Trophoblast cell (in vitro differentiated cells and primary cell): ENCODE data around the gene PITPNM2.

Experiments used
- DNase-seq, 2 donors: peaks; one replicate each; pipeline ENCODE4 v3.0.0-alpha.2; 2016
- H2AFZ ChIP-seq: 2 replicates; pipeline ENCODE4 v1.6.1; 2013; ENCODE audit warnings: low read length, moderate library complexity, mild to moderate bottlenecking; ENCODE audit not compliant: insufficient read depth, poor library complexity
- H2AK5ac ChIP-seq: 2 replicates; pipeline ENCODE4 v1.6.1; 2013; ENCODE audit warnings: mild to moderate bottlenecking, low read length
- H2BK120ac ChIP-seq: 2 replicates; pipeline ENCODE4 v1.6.1; 2013; ENCODE audit warnings: low read length, mild to moderate bottlenecking, moderate library complexity; ENCODE audit not compliant: insufficient read depth, poor library complexity
- H2BK12ac ChIP-seq: 2 replicates; pipeline ENCODE4 v1.6.1; 2013; ENCODE audit warnings: mild to moderate bottlenecking, low read length, moderate library complexity
- H2BK5ac ChIP-seq: 2 replicates; pipeline ENCODE4 v1.6.1; 2013; ENCODE audit warnings: low read length, low read depth, moderate library complexity, mild to moderate bottlenecking; ENCODE audit not compliant: poor library complexity
- H3K14ac ChIP-seq: 2 replicates; pipeline ENCODE4 v1.6.1; 2013; ENCODE audit warnings: mild to moderate bottlenecking, low read length
- H3K18ac ChIP-seq: 2 replicates; pipeline ENCODE4 v1.6.1; 2013; ENCODE audit warnings: mild to moderate bottlenecking, low read length
- H3K23ac ChIP-seq: 2 replicates; pipeline ENCODE4 v1.6.1; 2013; ENCODE audit warnings: low read length
- H3K27ac ChIP-seq: 2 replicates; pipeline ENCODE4 v1.5.1; 2013; ENCODE audit warnings: low read depth, mild to moderate bottlenecking, inconsistent platforms, low read length, moderate library complexity
- H3K27me3 ChIP-seq: 2 replicates; pipeline ENCODE4 v1.6.1; 2013; ENCODE audit warnings: inconsistent platforms, mild to moderate bottlenecking, low read length, moderate library complexity; ENCODE audit not compliant: insufficient read depth
- H3K36me3 ChIP-seq, 2 experiments: 1 replicate in 1 of 2; 2 replicates in 1 of 2; pipeline ENCODE4 v1.6.1; 2013; ENCODE audit warnings: low read length in 2 of 2, mild to moderate bottlenecking in 2 of 2, moderate library complexity in 1 of 2; ENCODE audit not compliant: insufficient read depth in 2 of 2, control insufficient read depth in 1 of 2
- H3K4ac ChIP-seq: 2 replicates; pipeline ENCODE4 v1.6.1; 2013; ENCODE audit warnings: low read depth, mild to moderate bottlenecking, low read length, moderate library complexity
- H3K4me1 ChIP-seq, 2 experiments: 1 replicate in 1 of 2; 2 replicates in 1 of 2; pipeline ENCODE4 v1.6.1; 2013; ENCODE audit warnings: low read length in 2 of 2, mild to moderate bottlenecking in 2 of 2, moderate library complexity in 1 of 2; ENCODE audit not compliant: insufficient read depth in 2 of 2, control insufficient read depth in 1 of 2
- H3K4me2 ChIP-seq: 2 replicates; pipeline ENCODE4 v1.6.1; 2013; ENCODE audit warnings: inconsistent platforms, mild to moderate bottlenecking, low read length, moderate library complexity
- H3K4me3 ChIP-seq: 2 replicates; pipeline ENCODE4 v1.5.1; 2013; ENCODE audit warnings: mild to moderate bottlenecking, low read depth, low read length, inconsistent platforms
- H3K79me1 ChIP-seq: one replicate; pipeline ENCODE4 v1.6.1; 2013; ENCODE audit warnings: low read length
- H3K79me2 ChIP-seq: 2 replicates; pipeline ENCODE4 v1.6.1; 2013; ENCODE audit warnings: low read length, mild to moderate bottlenecking; ENCODE audit not compliant: control insufficient read depth, insufficient read depth, poor library complexity
- H3K9ac ChIP-seq: 2 replicates; pipeline ENCODE4 v1.6.1; 2013; ENCODE audit warnings: mild to moderate bottlenecking, low read length
- H3K9me3 ChIP-seq: 2 replicates; pipeline ENCODE4 v1.6.1; 2013; ENCODE audit warnings: low read depth, mild to moderate bottlenecking, control low read depth, inconsistent platforms, low read length; ENCODE audit not compliant: insufficient read depth
- H4K12ac ChIP-seq: 2 replicates; pipeline ENCODE4 v1.6.1; 2013; ENCODE audit warnings: low read depth, mild to moderate bottlenecking, low read length, moderate library complexity
- H4K8ac ChIP-seq: 2 replicates; pipeline ENCODE4 v1.6.1; 2013; ENCODE audit warnings: low read depth, mild to moderate bottlenecking, low read length, moderate library complexity
- H4K91ac ChIP-seq: one replicate; pipeline ENCODE4 v1.6.1; 2013; ENCODE audit warnings: low read depth, mild to moderate bottlenecking, low read length, moderate library complexity
- WGBS: extraction: QIAGEN DNeasy Blood & Tissue Kit; methylation state at CpG from one replicate; pipeline ENCODE4 v1.1.7; 2013; ENCODE audit warnings: missing lambda C conversion rate; ENCODE audit not compliant: insufficient read length, insufficient coverage; ENCODE audit errors: extremely low coverage; 5-methylcytosine and 5-hydroxymethylcytosine counted together

Gene PITPNM2

DNA sequence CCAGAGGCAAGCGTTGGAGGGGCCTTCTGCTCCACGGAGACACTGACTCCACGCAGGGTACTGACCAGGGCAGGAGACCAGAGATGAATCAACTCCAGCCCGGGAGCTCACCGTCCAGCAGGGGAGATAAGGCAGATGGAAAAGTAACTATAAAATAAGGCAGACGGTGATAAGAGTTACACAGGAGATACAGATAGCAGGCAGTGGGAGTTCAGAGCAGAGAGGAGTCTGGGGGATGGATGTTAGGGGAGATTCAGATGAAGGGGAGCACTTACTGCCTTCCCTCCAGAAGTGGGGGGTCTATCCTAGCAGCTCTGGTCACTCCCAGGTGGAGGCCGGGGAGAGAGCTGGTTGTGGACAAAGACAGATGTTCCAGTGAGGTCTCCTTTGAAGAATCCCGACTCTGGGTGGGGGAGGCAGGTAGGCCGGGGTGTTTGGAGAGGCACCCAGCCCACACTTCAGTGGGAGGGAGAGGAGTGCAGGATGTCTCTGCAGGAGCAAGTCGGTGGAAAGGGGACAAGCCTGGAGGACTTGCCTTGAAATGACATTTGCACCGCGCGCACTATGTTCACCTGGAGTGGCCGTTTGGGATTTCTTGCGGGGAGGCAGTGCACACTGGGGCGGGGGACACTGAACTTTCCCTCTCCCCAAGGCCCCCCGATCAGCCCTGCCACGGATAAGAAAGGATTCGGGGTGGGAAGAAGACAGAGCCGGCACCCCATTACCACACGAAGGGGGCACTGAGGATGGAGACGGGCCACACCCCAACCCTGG is 1.2 kb downstream of the PITPNM2 start:
- Histone ChIP-seq H3K9me3 (peaks cover 5% of the 10 kb centered on the region), H3K4ac (no peak overlapping the region), H2BK12ac (no peak overlapping the region), H3K4me1 (peaks cover 5 to 6% of the 10 kb centered on the region in 2 experiments), H3K23ac (peak overlapping the region; percentile 71), H4K8ac (peak overlapping the region; percentile 51), H3K36me3 (no peaks in the 10 kb centered on the region), H2BK120ac (no peak overlapping the region), H4K12ac (peak overlapping the region; percentile 16), H3K27ac (no peak overlapping the region), H3K79me1 (peaks cover 3% of the 10 kb centered on the region), H3K79me2 (peaks cover 6% of the 10 kb centered on the region), H2AFZ (peak overlapping the region; percentile 69), H3K14ac (peak overlapping the region; percentile 13), H2BK5ac (no peak overlapping the region), H2AK5ac (no peak overlapping the region), H4K91ac (peak overlapping the region; percentile 16), H3K4me3 (no peak overlapping the region), H3K9ac (no peak overlapping the region), H3K4me2 (peak overlapping the region; percentile 87), H3K27me3 (peaks cover 6% of the 10 kb centered on the region), H3K18ac (peak overlapping the region; percentile 42)
- no peak for DNase-seq
- no CpG with 5 or more reads among the region's 22 CpGs for WGBS

DNA sequence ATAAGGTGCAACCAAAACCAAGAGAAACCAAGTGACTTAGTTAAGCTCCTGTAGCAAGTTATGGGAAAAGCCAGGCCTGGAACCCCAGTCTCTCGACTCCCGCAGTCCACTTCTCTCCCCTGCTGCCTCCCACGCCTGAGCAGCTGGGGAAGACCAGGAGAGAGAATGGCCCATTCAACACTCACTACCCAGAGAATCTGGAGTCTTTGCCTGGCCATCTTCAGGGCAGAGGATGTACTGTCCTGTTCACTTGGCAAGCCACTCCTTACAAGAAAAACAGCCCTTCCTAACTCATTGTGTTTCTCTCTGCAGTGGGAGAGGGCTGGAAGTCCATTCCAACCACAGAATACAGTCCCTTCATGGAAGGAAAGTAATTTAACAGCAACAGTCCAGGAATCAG is 1.8 kb downstream of the PITPNM2 start:
- H3K4ac ChIP-seq, result no peak overlapping the region
- no peak overlapping the region for H2BK12ac ChIP-seq
- H4K8ac ChIP-seq, result no peak overlapping the region
- no peak overlapping the region for H2BK120ac ChIP-seq
- no peak overlapping the region for H3K9ac ChIP-seq
- no peak overlapping the region for H2AK5ac ChIP-seq
- no peak for DNase-seq
- H3K36me3 ChIP-seq, result no peaks in the 10 kb centered on the region
- peaks cover 6% of the 10 kb centered on the region for H3K79me2 ChIP-seq
- H3K4me2 ChIP-seq, result no peak overlapping the region
- H3K9me3 ChIP-seq, result peaks cover 5% of the 10 kb centered on the region
- H3K79me1 ChIP-seq, result peaks cover 3% of the 10 kb centered on the region
- H2AFZ ChIP-seq, result no peak overlapping the region
- no CpG with 5 or more reads among the region's 3 CpGs for WGBS
- H4K91ac ChIP-seq, result no peak overlapping the region
- no peak overlapping the region for H3K18ac ChIP-seq
- H2BK5ac ChIP-seq, result no peak overlapping the region
- no peak overlapping the region for H3K4me3 ChIP-seq
- no peak overlapping the region for H4K12ac ChIP-seq
- no peak overlapping the region for H3K27ac ChIP-seq
- peaks cover 5 to 6% of the 10 kb centered on the region in 2 experiments for H3K4me1 ChIP-seq
- H3K27me3 ChIP-seq, result peaks cover 6% of the 10 kb centered on the region
- peak overlapping the region; percentile 71 for H3K23ac ChIP-seq
- no peak overlapping the region for H3K14ac ChIP-seq

DNA sequence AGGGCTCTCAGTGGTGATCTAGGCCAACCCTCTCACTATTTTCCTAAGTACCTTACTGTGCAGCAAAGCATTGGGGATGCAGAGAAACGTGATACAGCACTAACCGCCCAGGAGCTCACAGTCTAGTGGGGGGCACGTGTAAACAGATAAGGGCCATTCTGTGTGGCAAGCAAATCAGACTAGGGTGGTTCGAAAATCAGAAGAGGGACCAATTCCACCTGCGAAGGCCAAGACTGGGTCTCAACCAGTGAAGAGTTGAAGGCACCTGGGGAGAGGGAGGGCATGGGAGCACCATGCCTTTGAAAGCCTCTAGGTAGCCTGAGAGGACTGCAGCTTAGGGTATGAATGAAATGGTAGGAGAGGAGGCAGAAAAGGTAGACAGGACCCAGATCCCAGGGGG is 2.2 kb downstream of the PITPNM2 start:
- Histone ChIP-seq H3K18ac (no peak overlapping the region), H4K8ac (no peak overlapping the region), H2AFZ (no peak overlapping the region), H3K27me3 (peaks cover 6% of the 10 kb centered on the region), H3K79me1 (peaks cover 3% of the 10 kb centered on the region), H3K36me3 (no peaks in the 10 kb centered on the region), H3K27ac (no peak overlapping the region), H4K91ac (no peak overlapping the region), H2BK5ac (no peak overlapping the region), H4K12ac (no peak overlapping the region), H3K4me1 (peaks cover 5 to 6% of the 10 kb centered on the region in 2 experiments), H3K14ac (no peak overlapping the region), H3K9me3 (peaks cover 4% of the 10 kb centered on the region), H3K4me3 (no peak overlapping the region), H3K79me2 (peaks cover 6% of the 10 kb centered on the region), H3K9ac (no peak overlapping the region), H3K4ac (no peak overlapping the region), H3K4me2 (no peak overlapping the region), H3K23ac (no peak overlapping the region), H2BK12ac (no peak overlapping the region), H2AK5ac (no peak overlapping the region), H2BK120ac (no peak overlapping the region)
- no peak for DNase-seq
- WGBS, result no CpG with 5 or more reads among the region's 5 CpGs

DNA sequence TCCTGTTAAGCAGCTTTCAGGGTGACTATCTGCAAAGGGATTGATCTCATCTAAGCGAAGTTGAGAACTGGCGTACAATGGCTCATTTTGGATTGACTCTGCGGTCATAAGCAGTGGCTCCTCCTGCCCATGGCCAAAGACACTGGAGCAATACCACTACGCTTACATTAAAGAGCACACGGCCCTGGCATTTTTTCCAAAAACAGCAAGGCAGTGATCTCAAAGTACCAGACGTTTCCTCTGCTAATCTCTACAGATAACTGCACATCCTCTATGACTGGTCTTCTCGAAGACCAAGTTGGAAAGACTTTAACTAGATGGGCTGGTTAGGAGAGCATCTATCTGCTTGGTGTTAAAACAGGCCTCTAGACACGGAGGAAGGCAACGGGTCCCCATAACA is 2.7 kb downstream of the PITPNM2 start:
- no peak overlapping the region for H3K9ac ChIP-seq
- no peak overlapping the region for H2AFZ ChIP-seq
- no peak overlapping the region for H2BK12ac ChIP-seq
- H3K4me3 ChIP-seq, result no peak overlapping the region
- H4K91ac ChIP-seq, result no peak overlapping the region
- H3K9me3 ChIP-seq, result peaks cover 4% of the 10 kb centered on the region
- DNase-seq, result no peak
- no peak overlapping the region for H3K4me2 ChIP-seq
- no peak overlapping the region for H4K12ac ChIP-seq
- no peak overlapping the region for H3K4ac ChIP-seq
- H3K27me3 ChIP-seq, result peaks cover 6% of the 10 kb centered on the region
- peaks cover 5 to 6% of the 10 kb centered on the region in 2 experiments for H3K4me1 ChIP-seq
- peaks cover 3% of the 10 kb centered on the region for H3K79me1 ChIP-seq
- no peak overlapping the region for H3K14ac ChIP-seq
- no CpG with 5 or more reads among the region's 9 CpGs for WGBS
- H3K36me3 ChIP-seq, result no peaks in the 10 kb centered on the region
- H3K27ac ChIP-seq, result no peak overlapping the region
- no peak overlapping the region for H2BK120ac ChIP-seq
- H3K79me2 ChIP-seq, result peaks cover 6% of the 10 kb centered on the region
- no peak overlapping the region for H3K18ac ChIP-seq
- H2AK5ac ChIP-seq, result no peak overlapping the region
- no peak overlapping the region for H3K23ac ChIP-seq
- H4K8ac ChIP-seq, result no peak overlapping the region
- no peak overlapping the region for H2BK5ac ChIP-seq
